ENCODE data around the gene PALLD. TPM values are rescaled to one million over a fixed set of nuclear protein-coding genes. Genes with fewer than 3 reads are reported as not detected.

PALLD gene
- total RNA-seq, 1 donor from 2014 or later: 396 TPM

DNA sequence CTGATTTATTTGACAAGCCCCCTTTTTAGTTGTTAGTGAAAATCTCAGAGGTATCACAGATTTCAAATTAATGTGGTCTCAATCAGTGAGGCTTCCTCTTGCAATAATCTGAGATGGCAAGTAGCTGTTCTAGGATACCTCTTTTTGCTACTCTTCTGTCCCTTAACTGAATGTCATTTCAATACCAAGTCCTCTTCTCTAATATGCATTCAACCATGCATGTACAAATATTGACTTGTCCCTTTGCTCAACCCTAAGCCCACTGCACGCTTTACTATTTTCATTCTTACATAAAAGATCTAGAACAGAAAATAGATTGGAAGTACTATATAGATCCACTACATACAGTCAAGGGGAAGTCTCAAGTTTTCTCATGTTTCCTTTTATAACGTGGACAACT lies 349.0 kb downstream of the PALLD start:
- TF ChIP-seq, protein P1, sequence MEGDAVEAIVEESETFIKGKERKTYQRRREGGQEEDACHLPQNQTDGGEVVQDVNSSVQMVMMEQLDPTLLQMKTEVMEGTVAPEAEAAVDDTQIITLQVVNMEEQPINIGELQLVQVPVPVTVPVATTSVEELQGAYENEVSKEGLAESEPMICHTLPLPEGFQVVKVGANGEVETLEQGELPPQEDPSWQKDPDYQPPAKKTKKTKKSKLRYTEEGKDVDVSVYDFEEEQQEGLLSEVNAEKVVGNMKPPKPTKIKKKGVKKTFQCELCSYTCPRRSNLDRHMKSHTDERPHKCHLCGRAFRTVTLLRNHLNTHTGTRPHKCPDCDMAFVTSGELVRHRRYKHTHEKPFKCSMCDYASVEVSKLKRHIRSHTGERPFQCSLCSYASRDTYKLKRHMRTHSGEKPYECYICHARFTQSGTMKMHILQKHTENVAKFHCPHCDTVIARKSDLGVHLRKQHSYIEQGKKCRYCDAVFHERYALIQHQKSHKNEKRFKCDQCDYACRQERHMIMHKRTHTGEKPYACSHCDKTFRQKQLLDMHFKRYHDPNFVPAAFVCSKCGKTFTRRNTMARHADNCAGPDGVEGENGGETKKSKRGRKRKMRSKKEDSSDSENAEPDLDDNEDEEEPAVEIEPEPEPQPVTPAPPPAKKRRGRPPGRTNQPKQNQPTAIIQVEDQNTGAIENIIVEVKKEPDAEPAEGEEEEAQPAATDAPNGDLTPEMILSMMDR (IDR thresholded peaks at IDR 0.05): no peak
- Mint-ChIP-seq H3K9me3 (ENCODE audit: unreplicated experiment) (no peaks in the 10 kb centered on the region), H3K4me1 (ENCODE audit: unreplicated experiment) (peaks cover 74% of the 10 kb centered on the region), H3K27ac (ENCODE audit: unreplicated experiment) (peak overlapping the region; percentile 62), H3K4me3 (ENCODE audit: unreplicated experiment) (no peak overlapping the region), H3K27me3 (ENCODE audit: unreplicated experiment) (no peaks in the 10 kb centered on the region), H3K36me3 (ENCODE audit: unreplicated experiment) (peaks cover 13% of the 10 kb centered on the region)
- DNase-seq (ENCODE audit: extremely low spot score, unreplicated experiment): no peak

GRCh38 chr4:168846414-168846813 lies 349.6 kb downstream of the PALLD start:
- TF ChIP-seq, protein P1 (IDR thresholded peaks at IDR 0.05): no peak
- H3K9me3 Mint-ChIP-seq (ENCODE audit: unreplicated experiment): no peaks in the 10 kb centered on the region
- no peak for DNase-seq (ENCODE audit: extremely low spot score, unreplicated experiment)
- no peaks in the 10 kb centered on the region for H3K27me3 Mint-ChIP-seq (ENCODE audit: unreplicated experiment)
- H3K4me1 Mint-ChIP-seq (ENCODE audit: unreplicated experiment): peaks cover 74% of the 10 kb centered on the region
- no peak overlapping the region for H3K4me3 Mint-ChIP-seq (ENCODE audit: unreplicated experiment)
- peaks cover 13% of the 10 kb centered on the region for H3K36me3 Mint-ChIP-seq (ENCODE audit: unreplicated experiment)
- peak overlapping the region; percentile 90 for H3K27ac Mint-ChIP-seq (ENCODE audit: unreplicated experiment)

DNA sequence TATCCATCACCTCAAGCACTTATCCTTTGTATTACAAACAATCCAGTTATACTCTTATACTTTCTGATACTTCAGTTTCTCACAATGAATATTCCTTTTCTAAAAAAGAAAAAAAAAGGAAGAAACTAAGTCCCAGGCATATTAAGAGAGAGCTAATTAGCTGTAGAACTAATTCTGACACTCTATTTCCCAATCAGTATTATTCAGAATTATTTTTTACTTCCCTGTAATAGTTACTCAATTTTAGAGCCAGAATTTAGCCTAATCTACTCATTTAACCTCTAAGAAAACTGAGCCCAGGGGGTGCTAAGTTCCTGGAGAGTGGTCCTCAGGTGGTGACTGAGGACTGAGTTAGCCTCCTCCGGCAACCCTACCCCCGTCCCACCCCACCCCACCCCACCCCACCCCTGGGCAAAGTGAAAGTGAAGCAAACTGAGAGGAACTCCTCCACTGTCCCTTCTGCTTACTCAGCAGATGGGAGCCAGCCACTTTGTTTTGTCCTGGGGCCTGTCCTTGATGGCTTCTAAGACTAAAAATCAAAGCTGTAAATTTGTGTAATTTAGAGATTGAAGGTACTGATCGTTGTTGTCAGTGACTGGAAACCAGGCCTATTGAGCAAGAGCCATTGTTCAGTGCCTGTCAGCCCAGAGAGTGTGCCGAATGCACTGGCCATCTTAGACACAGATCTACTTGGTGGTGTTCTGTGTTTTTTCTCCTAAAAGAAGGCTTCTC lies 351.1 kb downstream of the PALLD start:
- TF ChIP-seq, protein P1 (IDR thresholded peaks at IDR 0.05): no peak
- Mint-ChIP-seq H3K27me3 (ENCODE audit: unreplicated experiment) (no peaks in the 10 kb centered on the region), H3K4me3 (ENCODE audit: unreplicated experiment) (peak overlapping the region; percentile 65), H3K36me3 (ENCODE audit: unreplicated experiment) (peaks cover 6% of the 10 kb centered on the region), H3K4me1 (ENCODE audit: unreplicated experiment) (peaks cover 67% of the 10 kb centered on the region), H3K27ac (ENCODE audit: unreplicated experiment) (peak overlapping the region; percentile 90), H3K9me3 (ENCODE audit: unreplicated experiment) (no peaks in the 10 kb centered on the region)
- DNase-seq (ENCODE audit: extremely low spot score, unreplicated experiment): no peak

DNA sequence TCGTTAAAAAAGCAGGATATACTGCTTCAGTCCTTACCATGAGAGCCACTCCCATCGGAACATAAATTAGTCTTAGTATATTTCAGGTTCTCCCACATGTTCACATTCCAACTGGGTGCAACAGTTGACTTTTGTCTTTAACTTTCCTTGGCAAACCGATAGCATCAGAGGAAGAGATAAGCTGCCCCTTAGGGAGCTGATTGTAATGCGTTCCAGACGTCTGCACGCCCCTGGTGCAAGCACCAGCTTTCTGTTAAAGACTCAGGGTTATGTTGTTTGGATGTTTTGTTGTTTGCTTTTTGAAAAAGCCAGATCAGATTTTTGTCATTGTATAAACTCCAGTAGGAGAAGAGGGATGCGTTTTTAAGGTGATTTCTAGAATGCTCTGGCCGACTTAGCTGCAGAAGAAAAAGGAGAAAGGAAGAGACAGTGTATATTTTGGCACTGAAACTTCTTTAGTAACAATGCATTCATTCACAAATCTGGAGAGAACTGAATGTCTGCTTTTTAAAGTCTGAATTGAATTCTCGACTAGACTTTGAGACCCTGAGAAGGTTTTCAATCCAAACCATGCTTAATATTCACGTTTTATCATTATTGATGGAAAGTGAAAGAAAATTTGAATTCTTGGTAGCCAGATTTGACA lies 352.3 kb downstream of the PALLD start:
- DNase-seq (ENCODE audit: extremely low spot score, unreplicated experiment): no peak
- Mint-ChIP-seq H3K27ac (ENCODE audit: unreplicated experiment) (peak overlapping the region; percentile 90), H3K36me3 (ENCODE audit: unreplicated experiment) (peaks cover 18% of the 10 kb centered on the region), H3K9me3 (ENCODE audit: unreplicated experiment) (no peaks in the 10 kb centered on the region), H3K4me3 (ENCODE audit: unreplicated experiment) (peak overlapping the region; percentile 70), H3K4me1 (ENCODE audit: unreplicated experiment) (peaks cover 70% of the 10 kb centered on the region), H3K27me3 (ENCODE audit: unreplicated experiment) (no peaks in the 10 kb centered on the region)
- TF ChIP-seq, protein P1 (IDR thresholded peaks at IDR 0.05): no peak

GRCh38 chr4:168849997-168850396 lies 353.1 kb downstream of the PALLD start:
- Mint-ChIP-seq H3K36me3 (ENCODE audit: unreplicated experiment) (peaks cover 23% of the 10 kb centered on the region), H3K4me3 (ENCODE audit: unreplicated experiment) (no peak overlapping the region), H3K27me3 (ENCODE audit: unreplicated experiment) (no peaks in the 10 kb centered on the region), H3K9me3 (ENCODE audit: unreplicated experiment) (no peaks in the 10 kb centered on the region), H3K27ac (ENCODE audit: unreplicated experiment) (peak overlapping the region; percentile 90), H3K4me1 (ENCODE audit: unreplicated experiment) (peaks cover 69% of the 10 kb centered on the region)
- no peak for DNase-seq (ENCODE audit: extremely low spot score, unreplicated experiment)
- TF ChIP-seq, protein P1 (IDR thresholded peaks at IDR 0.05): no peak

Measured in osteocyte (in vitro differentiated cells).